GM18868 (cell line): Measurements from ENCODE around the gene IDUA.
"Not testable (repeated sequence)": the region's sequence is repeated elsewhere in the genome, so short reads cannot be mapped to it uniquely, and the experiment has no call there.

Source experiments
- ATAC-seq: cut with Tn5 transposase; IDR thresholded peaks from one replicate; pipeline ENCODE4 v1.9.1; 2021; ENCODE audit warnings: mild to moderate bottlenecking, moderate library complexity; ENCODE audit not compliant: unreplicated experiment

The IDUA gene

DNA sequence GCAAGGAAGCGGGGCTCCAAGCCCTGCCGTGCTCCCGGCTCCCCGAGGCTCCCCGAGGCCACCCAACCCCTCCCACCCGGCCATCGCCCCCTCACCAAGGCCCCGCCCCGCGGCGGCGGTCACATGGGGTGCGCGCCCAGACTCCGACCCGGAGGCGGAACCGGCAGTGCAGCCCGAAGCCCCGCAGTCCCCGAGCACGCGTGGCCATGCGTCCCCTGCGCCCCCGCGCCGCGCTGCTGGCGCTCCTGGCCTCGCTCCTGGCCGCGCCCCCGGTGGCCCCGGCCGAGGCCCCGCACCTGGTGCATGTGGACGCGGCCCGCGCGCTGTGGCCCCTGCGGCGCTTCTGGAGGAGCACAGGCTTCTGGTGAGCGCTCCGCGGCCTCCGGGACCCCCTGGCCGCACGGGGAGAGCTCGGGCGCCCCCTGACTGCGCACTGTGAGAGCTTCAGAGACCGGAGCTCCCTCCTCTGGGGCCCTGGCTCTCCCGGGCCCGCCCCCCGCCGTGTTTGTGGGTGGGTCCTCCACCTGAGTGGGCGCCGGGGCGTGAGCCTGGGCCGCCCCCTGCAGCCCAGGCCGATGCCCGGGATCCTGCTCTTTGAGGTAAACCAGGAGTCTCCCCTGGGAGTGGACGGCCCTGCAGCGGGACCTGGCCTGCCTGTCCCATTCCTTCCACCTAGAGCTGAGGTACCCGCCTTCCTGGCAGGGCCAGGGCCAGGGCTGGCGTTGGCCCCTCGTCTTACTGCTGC, at the start of gene IDUA:
TSS of gene IDUA (plus strand) at position 166 of the 745 bp plus-strand sequence. CDS start at position 207, 41 bp downstream.
- ATAC-seq, result peak; percentile 83

DNA sequence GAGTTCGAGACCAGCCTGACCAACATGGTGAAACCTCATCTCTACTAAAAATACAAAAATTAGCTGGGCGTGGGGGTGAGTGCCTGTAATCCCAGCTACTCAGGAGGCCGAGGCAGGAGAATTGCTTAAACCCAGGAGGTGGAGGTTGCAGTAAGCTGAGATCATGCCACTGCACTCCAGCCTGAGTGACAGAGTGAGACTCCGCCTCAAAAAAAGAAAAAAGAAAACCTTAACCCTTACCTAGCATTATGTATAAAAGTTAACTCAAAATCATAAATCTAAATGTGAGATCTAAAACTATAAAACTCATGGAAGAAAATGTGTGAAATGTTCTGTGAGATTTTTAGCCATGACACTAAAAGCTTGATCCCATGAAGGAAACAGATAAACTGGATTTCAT, 47.3 kb upstream of the IDUA start:
- not testable (repeated sequence) for ATAC-seq

DNA sequence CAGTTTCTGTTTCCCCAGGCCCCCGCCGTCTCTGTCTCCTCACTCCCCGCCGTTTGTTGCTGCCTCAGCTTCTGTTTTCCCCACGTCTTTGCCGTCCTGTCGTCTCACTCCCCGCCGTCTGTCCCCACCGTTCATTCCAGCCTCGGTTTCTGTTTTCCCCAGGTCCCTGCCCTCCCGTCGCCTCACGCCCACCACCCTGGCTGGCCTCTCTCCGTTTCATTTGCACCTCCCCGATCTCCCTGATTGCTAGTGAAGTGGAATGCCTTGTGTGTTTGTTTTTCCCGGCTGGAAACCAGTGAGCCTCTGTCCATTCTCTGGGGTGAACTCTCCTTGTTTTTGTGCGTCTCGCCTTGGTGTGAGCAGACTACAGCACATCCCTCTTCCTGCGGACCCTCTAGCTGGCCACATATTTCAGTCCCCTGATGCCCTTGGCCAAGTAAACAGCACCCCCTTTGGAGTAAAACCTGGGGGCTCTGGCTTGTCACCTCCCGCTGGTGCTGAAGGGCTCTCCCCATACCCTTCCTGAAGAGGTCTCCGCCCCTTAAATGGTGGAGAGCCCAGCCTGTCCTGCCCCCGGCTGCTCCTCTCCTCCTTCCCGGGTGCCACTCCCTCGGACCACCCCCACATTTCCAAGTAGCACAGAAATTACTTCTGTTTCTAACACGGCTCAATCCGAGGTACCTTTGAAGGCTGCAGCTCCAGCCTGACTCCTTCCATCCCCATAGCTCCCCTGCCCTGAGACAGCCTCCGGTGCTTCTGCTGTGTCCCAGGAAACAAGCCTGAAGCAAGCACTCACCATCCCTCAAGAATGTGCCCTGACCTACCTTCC, 41.4 kb upstream of the IDUA start:
- no peak for ATAC-seq

GRCh38 chr4:946103-946450, 40.8 kb upstream of the IDUA start:
- ATAC-seq, result no peak

DNA sequence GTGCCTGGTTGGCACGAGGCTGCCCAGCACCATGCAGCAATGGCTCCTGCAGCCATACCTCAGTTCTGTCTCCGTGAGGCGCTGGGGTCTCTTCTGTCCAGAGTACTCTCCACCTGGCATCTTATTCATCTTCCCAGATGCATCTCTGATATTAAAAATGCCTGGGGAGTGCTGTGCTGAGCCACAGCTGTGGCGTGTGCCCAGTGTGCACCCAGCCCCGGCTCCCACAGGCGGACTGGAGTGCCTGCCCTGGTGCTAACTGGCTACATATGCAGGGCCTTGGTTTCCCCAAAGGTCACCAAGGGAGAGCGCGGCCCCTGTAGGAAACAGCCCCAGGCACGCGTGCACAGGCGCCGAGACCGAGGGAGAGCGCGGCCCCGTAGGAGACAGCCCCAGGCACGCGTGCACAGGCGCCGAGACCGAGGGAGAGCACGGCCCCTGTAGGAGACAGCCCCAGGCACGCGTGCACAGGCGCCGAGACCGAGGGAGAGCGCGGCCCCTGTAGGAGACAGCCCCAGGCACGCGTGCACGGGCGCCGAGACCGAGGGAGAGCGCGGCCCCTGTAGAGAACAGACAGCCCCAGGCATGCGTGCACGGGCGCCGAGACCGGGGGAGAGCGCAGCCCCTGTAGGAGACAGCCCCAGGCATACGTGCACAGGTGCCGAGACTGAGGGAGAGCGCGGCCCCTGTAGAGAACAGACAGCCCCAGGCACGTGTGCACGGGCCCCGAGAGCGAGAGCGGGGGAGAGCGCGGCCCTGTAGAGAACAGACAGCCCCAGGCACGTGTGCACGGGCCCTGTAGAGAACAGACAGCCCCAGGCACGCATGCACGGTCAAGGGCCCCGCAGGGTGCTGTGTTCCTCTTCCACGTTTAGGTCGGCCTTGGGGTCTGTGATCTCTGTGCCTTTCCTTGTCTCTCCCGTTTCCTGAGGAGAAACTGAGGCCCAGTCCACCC, 40.0 kb upstream of the IDUA start:
- no peak for ATAC-seq

DNA sequence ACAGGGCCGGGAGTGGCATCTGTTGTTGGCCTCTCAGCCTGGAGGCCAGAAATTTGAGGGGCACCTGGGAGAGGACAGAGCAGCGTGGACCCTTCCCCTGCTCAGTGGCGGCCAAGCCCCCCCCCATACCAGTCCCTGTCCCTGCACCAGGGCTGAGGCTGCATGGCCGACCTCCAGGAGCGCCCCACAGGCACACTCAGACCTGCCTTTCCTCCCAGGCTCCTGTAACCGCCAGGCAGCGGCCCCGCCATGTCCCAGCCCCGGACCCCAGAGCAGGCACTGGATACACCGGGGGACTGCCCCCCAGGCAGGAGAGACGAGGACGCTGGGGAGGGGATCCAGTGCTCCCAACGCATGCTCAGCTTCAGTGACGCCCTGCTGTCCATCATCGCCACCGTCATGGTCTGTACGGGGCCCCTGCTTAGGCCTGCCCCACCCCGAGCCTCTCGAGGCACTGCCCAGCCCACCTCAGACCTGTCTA, 39.3 kb upstream of the IDUA start:
- ATAC-seq, result no peak

DNA sequence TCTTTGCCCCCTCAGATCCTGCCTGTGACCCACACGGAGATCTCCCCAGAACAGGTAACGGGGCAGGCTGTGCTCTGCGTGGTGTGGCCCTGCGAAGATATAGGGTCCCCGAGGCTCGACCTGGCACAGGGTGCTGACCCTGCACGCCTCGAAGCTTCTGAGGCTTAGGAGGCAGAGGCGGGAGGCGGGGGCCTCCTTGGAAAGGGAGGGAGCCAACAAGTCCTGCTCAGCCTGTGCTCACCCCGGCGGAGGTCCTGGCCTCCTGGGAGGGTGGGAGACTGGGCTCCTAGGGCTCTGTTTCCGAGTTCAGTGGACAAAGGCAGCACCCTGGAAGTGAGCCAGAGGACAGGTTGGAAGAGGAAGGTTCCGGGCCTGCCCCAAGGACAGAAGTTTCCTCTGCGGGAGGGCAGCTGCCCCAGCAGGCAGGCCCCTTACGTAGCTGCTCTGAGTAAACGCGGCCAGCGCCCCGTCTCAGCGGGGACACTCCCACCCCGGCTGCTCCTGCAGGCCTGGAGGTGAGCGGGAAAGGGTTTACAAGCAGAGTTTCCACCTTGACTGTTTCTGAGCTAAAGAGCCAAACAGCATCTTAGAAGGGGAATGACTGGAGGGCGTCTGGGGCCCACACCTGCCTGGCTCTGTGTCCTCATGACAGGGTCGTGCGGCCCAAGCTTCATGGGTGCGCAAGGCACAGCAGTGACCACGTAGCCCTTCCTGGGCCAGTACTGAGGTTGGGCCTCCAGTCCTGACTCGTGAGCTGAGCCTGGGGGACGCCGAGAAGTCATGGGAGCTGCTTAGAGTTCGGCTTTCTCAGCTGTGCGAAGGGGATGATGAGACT, 38.5 kb upstream of the IDUA start:
- no peak for ATAC-seq

GRCh38 chr4:948936-949300, 37.9 kb upstream of the IDUA start:
- ATAC-seq, result no peak

- no peak for ATAC-seq
Observed at GRCh38 chr4:949656-950055, 37.2 kb upstream of the IDUA start.

GRCh38 chr4:950136-951020, 36.5 kb upstream of the IDUA start:
- no peak for ATAC-seq

GRCh38 chr4:951186-951585, 35.7 kb upstream of the IDUA start:
- ATAC-seq, result no peak

GRCh38 chr4:951594-952468, 35.0 kb upstream of the IDUA start:
- no peak for ATAC-seq

DNA sequence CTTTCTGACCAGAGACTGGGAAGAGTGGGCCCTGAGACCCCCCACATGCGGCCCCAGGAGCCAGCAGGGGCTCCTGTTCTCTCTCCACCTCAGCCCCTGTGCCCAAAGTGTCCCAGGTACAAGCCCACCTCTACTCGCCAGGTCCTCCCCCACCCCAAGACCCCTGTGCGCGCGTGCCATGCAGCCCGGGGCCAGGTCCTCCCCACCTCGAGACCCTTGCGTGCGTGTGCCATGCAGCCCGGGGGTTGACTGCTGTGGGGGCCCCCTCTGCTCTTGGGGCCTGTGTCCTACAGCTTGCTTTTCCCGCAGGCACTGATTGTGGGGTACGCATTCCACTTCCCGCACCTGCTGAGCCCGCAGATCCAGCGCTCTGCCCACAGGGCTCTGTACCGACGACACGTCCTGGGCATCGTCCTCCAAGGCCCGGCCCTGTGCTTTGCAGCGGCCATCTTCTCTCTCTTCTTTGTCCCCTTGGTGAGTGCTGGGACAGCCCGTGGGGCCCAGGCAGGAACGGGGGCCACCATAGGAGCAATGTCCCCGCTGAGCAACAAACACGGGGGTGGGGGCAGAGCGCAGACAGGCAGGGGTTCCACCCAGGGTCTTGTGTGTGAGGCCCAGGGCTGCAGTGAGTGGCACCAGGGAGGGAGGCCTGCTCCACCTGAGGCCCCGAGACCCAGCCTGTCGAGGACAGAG, 33.8 kb upstream of the IDUA start:
- ATAC-seq, result no peak

DNA sequence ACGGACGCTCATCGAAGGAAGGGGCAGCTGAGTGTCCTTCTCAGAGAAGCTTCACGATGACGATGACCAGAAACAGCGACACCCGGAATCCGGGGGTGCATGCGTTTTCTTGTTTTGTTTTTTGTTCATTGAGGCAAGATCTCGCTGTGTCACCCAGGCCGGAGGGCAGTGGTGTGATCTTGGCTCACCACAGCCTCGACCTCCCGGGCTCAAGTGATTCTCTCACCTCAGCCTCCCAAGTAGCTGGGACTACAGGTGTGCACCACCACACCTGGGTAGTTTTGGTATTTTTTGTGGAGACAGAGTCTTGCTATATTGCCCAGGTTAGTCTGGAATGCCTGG, 33.3 kb upstream of the IDUA start:
- no peak for ATAC-seq

DNA sequence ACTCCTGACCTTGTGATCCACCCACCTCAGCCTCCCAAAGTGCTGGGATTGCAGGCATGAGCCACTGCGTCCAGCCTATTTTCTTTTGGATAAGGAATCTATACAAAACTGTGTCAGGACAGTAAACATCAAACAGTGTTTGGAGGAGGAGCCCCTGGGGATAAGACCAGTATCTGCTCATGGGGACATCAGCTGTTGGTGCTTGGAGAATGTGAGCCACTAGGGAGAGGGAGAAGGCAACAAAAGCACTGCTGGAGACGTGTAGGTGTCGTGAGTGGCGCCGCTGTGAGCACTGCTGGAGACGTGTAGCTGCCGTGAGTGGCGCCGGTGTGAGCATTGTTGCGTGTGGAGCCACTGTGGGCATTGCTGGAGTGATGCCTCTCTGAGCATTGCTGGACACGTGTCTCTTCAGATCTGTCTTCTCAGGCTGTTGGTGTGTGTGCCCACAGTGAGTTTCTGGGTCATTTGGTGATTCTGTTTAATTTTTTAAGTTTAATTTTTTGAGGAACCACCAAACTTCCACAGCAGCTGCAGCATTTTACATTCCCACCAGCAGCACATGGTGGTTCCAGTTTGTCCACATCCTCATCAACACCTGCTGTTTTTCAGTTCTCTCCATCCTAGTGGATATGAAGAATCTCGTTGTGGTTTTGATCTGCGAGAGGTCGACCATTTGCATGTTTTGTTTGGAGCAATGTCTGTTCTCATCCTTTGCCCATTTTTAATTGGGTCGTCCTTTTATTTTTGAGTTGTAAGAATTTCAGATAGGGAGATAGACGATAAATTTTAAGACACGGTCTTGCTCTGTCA, 32.4 kb upstream of the IDUA start:
- no peak for ATAC-seq

GRCh38 chr4:955161-955921, 31.5 kb upstream of the IDUA start:
- no peak for ATAC-seq
